GM12891 (cell line): ENCODE measurements around the gene CFAP74.

Experiments
- POLR2A ChIP-seq: IDR thresholded peaks from 2 replicates; pipeline ENCODE4 v1.6.1; 2011; ENCODE audit warnings: low read depth, low read length, control low read depth
- SPI1 ChIP-seq: IDR thresholded peaks from 2 replicates; pipeline ENCODE4 v1.6.1; 2011; ENCODE audit warnings: low read depth, low read length, control low read depth

DNA sequence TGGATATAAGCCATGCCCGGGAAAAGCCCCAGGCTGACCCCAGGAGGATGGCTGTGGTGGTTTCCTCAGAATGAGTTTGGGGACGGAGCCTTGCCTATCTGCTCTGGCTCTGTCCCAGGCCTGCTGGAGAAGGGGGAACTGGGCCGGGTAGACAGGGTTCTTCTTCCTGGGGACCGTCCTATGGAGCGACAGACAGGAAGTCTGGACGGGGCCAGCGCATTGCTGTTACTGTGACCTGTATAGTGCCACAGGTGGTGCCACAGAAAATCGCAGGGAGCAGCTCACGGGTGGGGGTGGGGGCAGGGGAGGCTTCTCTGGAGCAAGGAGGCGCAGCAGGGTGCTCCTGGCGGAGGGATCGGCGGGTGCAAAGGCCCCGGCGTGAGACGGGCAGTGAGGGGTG lies 36.4 kb downstream of the CFAP74 start:
- TF ChIP-seq POLR2A (no peak), SPI1 (no peak)
